Lower leg skin (tissue), 3 donors: ENCODE data around the gene CBL.

ENCODE experiments used
- CTCF ChIP-seq, 3 donors: fragments of 450-650 bp; IDR thresholded peaks; one replicate each; pipeline ENCODE4 v1.5.1; 2016; ENCODE audit warnings: antibody characterized with exemption in 3 of 3, mild to moderate bottlenecking in 3 of 3, moderate library complexity in 2 of 3
- POLR2A ChIP-seq, 2 donors: fragments of 450-650 bp; IDR thresholded peaks; one replicate each; pipeline ENCODE4 v1.6.1; 2016 to 2017; ENCODE audit warnings: antibody characterized with exemption in 2 of 2, mild to moderate bottlenecking in 1 of 2, moderate library complexity in 1 of 2

GRCh38 chr11:119195680-119196079 is 10.5 kb upstream of the CBL start:
- no peak for TF ChIP-seq CTCF (IDR thresholded peaks at IDR 0.05)
- no peak for TF ChIP-seq POLR2A (IDR thresholded peaks at IDR 0.05)
